Parathyroid adenoma (tissue), 2 donors: Measurements from ENCODE around the gene ICAM3.
"Not testable (repeated sequence)": the region's sequence is repeated elsewhere in the genome, so short reads cannot be mapped to it uniquely, and the experiment has no call there.

Source experiments
- H2AFZ ChIP-seq: fragments of 300-600 bp; sonication (generic); one replicate; pipeline ENCODE4 v1.7.0; 2017; ENCODE audit warnings: antibody characterized with exemption, mild to moderate bottlenecking
- H3K27ac ChIP-seq: fragments of 300-600 bp; sonication (generic); one replicate; pipeline ENCODE4 v1.7.0; 2017
- H3K27me3 ChIP-seq: fragments of 300-600 bp; sonication (generic); one replicate; pipeline ENCODE4 v1.7.0; 2017; ENCODE audit warnings: low read length; ENCODE audit not compliant: control insufficient read depth, insufficient read depth
- H3K36me3 ChIP-seq: fragments of 300-600 bp; sonication (generic); one replicate; pipeline ENCODE4 v1.7.0; 2017; ENCODE audit warnings: low read length; ENCODE audit not compliant: control insufficient read depth, insufficient read depth
- H3K4me1 ChIP-seq: fragments of 300-600 bp; sonication (generic); one replicate; pipeline ENCODE4 v1.7.0; 2017; ENCODE audit warnings: control low read depth
- H3K4me2 ChIP-seq: fragments of 300-600 bp; sonication (generic); one replicate; pipeline ENCODE4 v1.7.0; 2017; ENCODE audit warnings: low read length
- H3K4me3 ChIP-seq: fragments of 300-600 bp; sonication (generic); one replicate; pipeline ENCODE4 v1.7.0; 2017; ENCODE audit warnings: low read depth, low read length
- H3K79me2 ChIP-seq: fragments of 300-600 bp; sonication (generic); one replicate; pipeline ENCODE4 v1.7.0; 2017; ENCODE audit warnings: control low read depth
- H3K9ac ChIP-seq: fragments of 300-600 bp; sonication (generic); one replicate; pipeline ENCODE4 v1.7.0; 2017; ENCODE audit warnings: mild to moderate bottlenecking
- H3K9me3 ChIP-seq: fragments of 300-600 bp; sonication (generic); one replicate; pipeline ENCODE4 v1.7.0; 2017; ENCODE audit warnings: low read length; ENCODE audit not compliant: control insufficient read depth
- CTCF ChIP-seq: fragments of 300-600 bp; sonication (generic); IDR thresholded peaks from one replicate; pipeline ENCODE4 v1.7.0; 2017; ENCODE audit warnings: antibody characterized with exemption, mild to moderate bottlenecking
- donor health status: primary hyperparathyroidism.

ICAM3 gene

GRCh38 chr19:10368101-10368803 is 28.8 kb upstream of the ICAM3 start:
- Histone ChIP-seq H3K4me2 (no peak overlapping the region), H3K36me3 (no peaks in the 10 kb centered on the region), H3K4me3 (no peak overlapping the region), H3K9me3 (no peaks in the 10 kb centered on the region), H3K27me3 (no peaks in the 10 kb centered on the region), H3K79me2 (no peaks in the 10 kb centered on the region), H3K4me1 (no peaks in the 10 kb centered on the region), H2AFZ (no peak overlapping the region), H3K27ac (no peak overlapping the region), H3K9ac (no peak overlapping the region)
- no peak for TF ChIP-seq CTCF

- not testable (repeated sequence) for H3K36me3 ChIP-seq, H3K4me2 ChIP-seq, H3K27me3 ChIP-seq, H3K9me3 ChIP-seq, H2AFZ ChIP-seq, H3K79me2 ChIP-seq, H3K9ac ChIP-seq, H3K27ac ChIP-seq, H3K4me3 ChIP-seq, H3K4me1 ChIP-seq
Observed at GRCh38 chr19:10366950-10367512, 27.6 kb upstream of the ICAM3 start.

GRCh38 chr19:10365518-10365917 is 26.1 kb upstream of the ICAM3 start:
- Histone ChIP-seq H3K27me3 (no peaks in the 10 kb centered on the region), H3K4me2 (no peak overlapping the region), H3K36me3 (no peaks in the 10 kb centered on the region), H3K4me1 (no peaks in the 10 kb centered on the region), H3K27ac (no peak overlapping the region), H3K9ac (no peak overlapping the region), H2AFZ (no peak overlapping the region), H3K4me3 (no peak overlapping the region), H3K9me3 (no peaks in the 10 kb centered on the region), H3K79me2 (no peaks in the 10 kb centered on the region)
- TF ChIP-seq CTCF, result no peak

- H2AFZ ChIP-seq, result no peak overlapping the region
- no peak overlapping the region for H3K27ac ChIP-seq
- TF ChIP-seq CTCF, result no peak
- no peak overlapping the region for H3K4me2 ChIP-seq
- H3K4me1 ChIP-seq, result no peaks in the 10 kb centered on the region
- H3K9me3 ChIP-seq, result no peaks in the 10 kb centered on the region
- H3K27me3 ChIP-seq, result no peaks in the 10 kb centered on the region
- H3K79me2 ChIP-seq, result no peaks in the 10 kb centered on the region
- no peak overlapping the region for H3K9ac ChIP-seq
- no peaks in the 10 kb centered on the region for H3K36me3 ChIP-seq
- H3K4me3 ChIP-seq, result no peak overlapping the region
Observed at GRCh38 chr19:10364644-10365043, 25.2 kb upstream of the ICAM3 start.

GRCh38 chr19:10363789-10364281 is 24.4 kb upstream of the ICAM3 start:
- H3K79me2 ChIP-seq, result no peaks in the 10 kb centered on the region
- no peak for TF ChIP-seq CTCF
- no peak overlapping the region for H3K4me2 ChIP-seq
- H3K4me3 ChIP-seq, result no peak overlapping the region
- H3K9ac ChIP-seq, result no peak overlapping the region
- H3K36me3 ChIP-seq, result no peaks in the 10 kb centered on the region
- H3K27me3 ChIP-seq, result no peaks in the 10 kb centered on the region
- no peak overlapping the region for H3K27ac ChIP-seq
- H3K4me1 ChIP-seq, result no peaks in the 10 kb centered on the region
- no peaks in the 10 kb centered on the region for H3K9me3 ChIP-seq
- no peak overlapping the region for H2AFZ ChIP-seq
